Gastroesophageal sphincter (tissue), 3 donors: ENCODE data around the gene DCTPP1.

Experiments
- POLR2AphosphoS5 ChIP-seq: sonication (generic); formaldehyde crosslinking; IDR thresholded peaks from one replicate; pipeline ENCODE4 v1.6.1; 2017; ENCODE audit warnings: antibody characterized with exemption
- TF ChIP-seq, protein P1 (sequence below), 4 experiments: fragments of 200-600 bp in 2 of 4; fragments of 450-650 bp in 2 of 4; sonication (generic) in 1 of 4; IDR thresholded peaks; one replicate each; pipeline ENCODE4 v1.5.1; 2017 to 2019; ENCODE audit warnings: antibody characterized with exemption in 4 of 4, mild to moderate bottlenecking in 2 of 4, moderate library complexity in 2 of 4

- TF ChIP-seq, protein P1, sequence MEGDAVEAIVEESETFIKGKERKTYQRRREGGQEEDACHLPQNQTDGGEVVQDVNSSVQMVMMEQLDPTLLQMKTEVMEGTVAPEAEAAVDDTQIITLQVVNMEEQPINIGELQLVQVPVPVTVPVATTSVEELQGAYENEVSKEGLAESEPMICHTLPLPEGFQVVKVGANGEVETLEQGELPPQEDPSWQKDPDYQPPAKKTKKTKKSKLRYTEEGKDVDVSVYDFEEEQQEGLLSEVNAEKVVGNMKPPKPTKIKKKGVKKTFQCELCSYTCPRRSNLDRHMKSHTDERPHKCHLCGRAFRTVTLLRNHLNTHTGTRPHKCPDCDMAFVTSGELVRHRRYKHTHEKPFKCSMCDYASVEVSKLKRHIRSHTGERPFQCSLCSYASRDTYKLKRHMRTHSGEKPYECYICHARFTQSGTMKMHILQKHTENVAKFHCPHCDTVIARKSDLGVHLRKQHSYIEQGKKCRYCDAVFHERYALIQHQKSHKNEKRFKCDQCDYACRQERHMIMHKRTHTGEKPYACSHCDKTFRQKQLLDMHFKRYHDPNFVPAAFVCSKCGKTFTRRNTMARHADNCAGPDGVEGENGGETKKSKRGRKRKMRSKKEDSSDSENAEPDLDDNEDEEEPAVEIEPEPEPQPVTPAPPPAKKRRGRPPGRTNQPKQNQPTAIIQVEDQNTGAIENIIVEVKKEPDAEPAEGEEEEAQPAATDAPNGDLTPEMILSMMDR (IDR thresholded peaks at IDR 0.05): no peak
- no peak for TF ChIP-seq POLR2AphosphoS5
Measured at GRCh38 chr16:30414159-30414558, 15.7 kb downstream of the DCTPP1 start.
